NCI-H2171 treated with DMSO at 0.1 percent for 48 hours (cell line): ENCODE results near the gene SPNS1.

Source experiments
- DNase-seq: peaks from one replicate; lab custom pipeline; 2025; lab: John Stamatoyannopoulos, UW

SPNS1 gene

DNA sequence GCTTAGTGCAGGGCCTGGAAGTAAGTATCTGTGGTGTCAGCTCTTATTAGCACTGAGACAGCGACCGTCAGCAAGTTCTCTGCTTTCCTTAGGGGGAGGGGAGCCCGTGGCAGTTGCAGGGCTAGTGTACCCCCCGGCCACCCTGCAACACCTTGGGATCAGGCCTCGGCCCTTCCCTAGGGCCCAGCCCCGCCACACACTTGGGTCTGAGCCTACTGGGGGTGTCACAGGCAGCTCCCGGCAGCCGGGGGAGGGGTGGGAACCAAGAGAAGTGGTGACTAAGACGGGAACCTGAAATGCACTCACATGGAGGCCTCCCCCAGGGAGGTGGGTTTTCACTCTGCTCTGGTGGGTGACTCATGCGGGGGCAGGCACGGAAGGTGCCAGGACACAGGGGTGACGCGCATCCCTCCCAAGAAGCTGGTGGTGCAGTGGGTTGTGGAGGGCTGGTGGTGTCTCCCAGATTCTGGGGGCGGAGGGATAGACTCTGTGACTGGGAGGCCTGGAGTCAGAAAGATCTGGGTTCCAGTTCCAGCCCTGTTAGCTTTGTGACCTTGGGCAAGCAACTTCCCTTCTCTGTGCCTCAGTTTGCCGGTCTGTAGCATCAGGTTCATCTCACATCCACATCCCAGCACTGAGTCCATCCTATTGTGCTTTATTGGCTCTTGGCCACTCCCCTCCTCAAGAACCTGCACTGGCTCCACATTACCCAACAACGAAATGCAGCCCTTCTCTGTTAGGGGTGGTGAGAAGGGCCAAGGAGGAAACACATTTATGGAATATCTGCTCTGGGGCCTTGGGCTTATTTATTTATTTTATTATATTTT, 54.8 kb downstream of the SPNS1 start:
- DNase-seq, result peak; percentile 80

DNA sequence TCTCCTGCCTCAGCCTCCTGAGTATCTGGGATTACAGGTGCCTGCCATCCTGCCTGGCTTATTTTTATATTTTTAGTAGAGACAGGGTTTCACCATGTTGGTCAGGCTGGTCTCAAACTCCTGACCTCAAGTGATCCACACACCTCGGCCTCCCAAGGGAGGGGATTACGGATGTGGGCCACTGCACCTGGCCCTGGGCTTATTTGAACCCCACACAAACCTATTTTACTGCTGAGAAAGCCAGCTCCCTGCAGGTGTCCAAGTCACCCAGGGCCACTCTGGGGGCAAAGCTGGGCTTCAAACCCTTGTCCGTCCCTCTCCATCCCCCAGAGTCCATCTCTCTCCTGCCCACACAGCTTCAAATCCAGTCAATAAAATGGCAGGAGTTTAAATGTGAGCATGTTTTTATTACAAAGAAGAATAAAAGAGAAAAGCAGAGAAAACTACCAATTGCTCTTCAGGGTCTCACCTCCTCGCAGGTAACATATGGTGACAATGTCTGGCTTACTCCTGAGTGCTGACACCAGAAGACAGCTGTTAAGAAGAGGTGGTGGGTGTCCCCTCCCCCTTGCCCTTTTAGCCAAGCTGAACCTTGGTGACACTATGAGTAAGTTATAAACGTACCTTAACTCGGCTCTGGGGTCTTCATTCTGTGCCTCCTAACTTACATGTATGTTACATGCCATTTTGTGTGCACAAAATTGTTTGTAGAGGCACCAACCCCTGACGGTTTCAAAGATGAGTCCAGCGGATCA, 55.7 kb downstream of the SPNS1 start:
- peak; percentile 69 for DNase-seq
